CD14-positive monocyte (primary cell): ENCODE results near the gene PHPT1. TPM values are rescaled to one million over a fixed set of nuclear protein-coding genes. Genes with fewer than 3 reads are reported as not detected.

Experiments
- DNase-seq, 3 donors: peaks; one replicate each; pipeline ENCODE4 v3.0.0-alpha.2; 2011 to 2022
- H2AFZ ChIP-seq: 2 replicates; pipeline ENCODE4 v1.6.0; 2012; ENCODE audit warnings: mild to moderate bottlenecking, low read depth, low read length, inconsistent platforms; ENCODE audit not compliant: insufficient read depth, poor library complexity, severe bottlenecking
- H3K27ac ChIP-seq, 2 donors: 1 replicate in 1 of 2; 2 replicates in 1 of 2; pipeline ENCODE4 v1.5.1; 2012 to 2013; ENCODE audit warnings: low read length in 2 of 2, control low read depth in 1 of 2, inconsistent platforms in 1 of 2, low read depth in 1 of 2, mild to moderate bottlenecking in 1 of 2
- H3K27me3 ChIP-seq, 2 donors: one replicate each; pipeline versions ENCODE4 v1.6.0 to v1.6.1; 2011 to 2013; ENCODE audit warnings: low read length in 2 of 2; ENCODE audit not compliant: control insufficient read depth in 2 of 2, insufficient read depth in 2 of 2
- H3K36me3 ChIP-seq, 2 donors: replicated peaks in 1 of 2; 1 replicate in 1 of 2; 2 replicates in 1 of 2; pipeline versions ENCODE4 v1.5.1 to v1.6.1; 2012 to 2013; ENCODE audit warnings: low read length in 2 of 2, control low read depth in 1 of 2, inconsistent platforms in 1 of 2, mild to moderate bottlenecking in 1 of 2; ENCODE audit not compliant: insufficient read depth in 2 of 2, control insufficient read depth in 1 of 2
- H3K4me1 ChIP-seq, 2 donors: 1 replicate in 1 of 2; 2 replicates in 1 of 2; pipeline versions ENCODE4 v1.5.1 to v1.6.1; 2012 to 2013; ENCODE audit warnings: low read length in 2 of 2, control low read depth in 1 of 2, inconsistent platforms in 1 of 2, mild to moderate bottlenecking in 1 of 2, moderate library complexity in 1 of 2; ENCODE audit not compliant: insufficient read depth in 2 of 2, control insufficient read depth in 1 of 2
- H3K4me2 ChIP-seq: replicated peaks from 2 replicates; pipeline ENCODE3; 2012; ENCODE audit warnings: low read length, moderate library complexity, mild to moderate bottlenecking; ENCODE audit not compliant: poor library complexity, severe bottlenecking; ENCODE audit errors: extremely low read depth
- H3K4me3 ChIP-seq, 3 experiments: fragments of 200-600 bp in 1 of 3; sonication (generic) in 1 of 3; replicated peaks in 1 of 3; 1 replicate in 2 of 3; 2 replicates in 1 of 3; pipeline ENCODE4 v1.5.1; 2011 to 2013; ENCODE audit warnings: low read length in 3 of 3, mild to moderate bottlenecking in 3 of 3, control low read depth in 2 of 3, low read depth in 2 of 3, inconsistent platforms in 1 of 3, moderate library complexity in 1 of 3
- H3K79me2 ChIP-seq: 2 replicates; pipeline ENCODE4 v1.6.0; 2012; ENCODE audit warnings: mild to moderate bottlenecking, control low read depth, inconsistent platforms, low read length, moderate library complexity; ENCODE audit not compliant: insufficient read depth
- H3K9ac ChIP-seq: 2 replicates; pipeline ENCODE4 v1.6.0; 2017; ENCODE audit warnings: low read length, mild to moderate bottlenecking; ENCODE audit not compliant: insufficient read depth, poor library complexity, severe bottlenecking
- H3K9me3 ChIP-seq, 2 donors: replicated peaks in 1 of 2; 1 replicate in 1 of 2; 2 replicates in 1 of 2; pipeline versions ENCODE4 v1.5.1 to v1.6.1; 2012 to 2013; ENCODE audit warnings: low read length in 2 of 2, control low read depth in 1 of 2; ENCODE audit not compliant: control insufficient read depth in 1 of 2, insufficient read depth in 1 of 2
- H4K20me1 ChIP-seq: 2 replicates; pipeline ENCODE4 v1.6.0; 2012; ENCODE audit warnings: mild to moderate bottlenecking, low read length, control low read depth, moderate library complexity; ENCODE audit not compliant: insufficient read depth
- H3K27ac Mint-ChIP-seq, 7 donors: one replicate each; pipeline ENCODE4 v1.8.0; 2020; ENCODE audit warnings: mild to moderate bottlenecking in 7 of 7, mixed read lengths in 7 of 7, moderate library complexity in 6 of 7, inconsistent platforms in 2 of 7
- H3K27me3 Mint-ChIP-seq, 3 donors: one replicate each; pipeline ENCODE4 v1.8.0; 2021 to 2022; ENCODE audit warnings: low read depth in 3 of 3, mild to moderate bottlenecking in 3 of 3, mixed read lengths in 3 of 3, moderate library complexity in 3 of 3, inconsistent platforms in 1 of 3
- H3K36me3 Mint-ChIP-seq, 2 donors: one replicate each; pipeline ENCODE4 v1.8.0; 2020; ENCODE audit warnings: mixed read lengths in 2 of 2, inconsistent platforms in 1 of 2, mild to moderate bottlenecking in 1 of 2
- H3K4me1 Mint-ChIP-seq: one replicate; pipeline ENCODE4 v1.8.0; 2020; ENCODE audit warnings: mild to moderate bottlenecking, mixed read lengths
- H3K4me3 Mint-ChIP-seq, 2 donors: one replicate each; pipeline ENCODE4 v1.8.0; 2020; ENCODE audit warnings: mild to moderate bottlenecking in 2 of 2, mixed read lengths in 2 of 2, moderate library complexity in 1 of 2
- H3K9me3 Mint-ChIP-seq, 7 donors: one replicate each; pipeline ENCODE4 v1.8.0; 2020 to 2022; ENCODE audit warnings: mixed read lengths in 7 of 7, mild to moderate bottlenecking in 6 of 7, moderate library complexity in 6 of 7, inconsistent platforms in 2 of 7
- WGBS: methylation state at CpG from one replicate; pipeline ENCODE4 v1.1.5; 2013; ENCODE audit warnings: missing lambda C conversion rate; ENCODE audit not compliant: insufficient coverage; 5-methylcytosine and 5-hydroxymethylcytosine counted together
- intact Hi-C, 2 donors: fragments of 100-400 bp; cut with micrococcal nuclease; formaldehyde crosslinking; loops; one replicate each; pipeline versions ENCODE4 v1.15.0 to v1.15.1; 2023
- polyA plus RNA-seq, 3 donors: library from polyadenylated mRNA; depleted of rRNA in 1 of 3; unstranded in 2 of 3; stranded (reverse) in 1 of 3; fragments of 300-500 nt in 2 of 3; fragments of >200 nt in 1 of 3; fragmentation: Illumina TruSeq in 2 of 3; gene quantifications; 1 replicate in 2 of 3; 2 replicates in 1 of 3; pipeline ENCODE4 v1.2.3, GENCODE V29; 2012 to 2021
- TF ChIP-seq, protein P1 (sequence below): fragments of 200-600 bp; IDR thresholded peaks from one replicate; pipeline ENCODE4 v1.8.0; 2022; ENCODE audit warnings: antibody characterized with exemption, mild to moderate bottlenecking

The PHPT1 gene
- polyA plus RNA-seq, 3 donors, result 70.0 to 163 (median 94.3) TPM

DNA sequence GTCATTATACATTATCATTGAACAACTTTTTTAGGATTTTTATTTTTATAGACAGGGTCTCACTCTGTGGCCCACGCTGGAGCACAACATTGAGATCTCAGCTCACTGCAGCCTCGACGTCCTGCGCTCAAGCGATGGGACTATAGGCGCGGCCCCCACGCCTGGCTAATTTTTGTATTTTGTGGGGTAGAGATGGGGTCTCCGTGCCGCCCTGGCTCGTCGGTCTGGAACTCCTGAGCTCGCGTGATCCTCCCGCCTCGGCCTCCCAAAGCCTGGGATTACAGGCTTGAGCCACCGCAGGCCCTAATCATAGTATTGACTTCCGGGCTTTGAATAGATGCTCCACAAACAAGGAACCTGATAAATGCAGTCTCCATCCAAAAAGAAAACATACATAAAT, 18.3 kb downstream of the PHPT1 start:
- H3K27ac ChIP-seq, result no peak overlapping the region
- peaks cover 14 to 18% of the 10 kb centered on the region in 2 donors for H3K36me3 Mint-ChIP-seq
- H4K20me1 ChIP-seq, result peaks cover 12% of the 10 kb centered on the region
- intact Hi-C loops, result loop anchor here (2.0 kb wide), 1 partner anchor 19 kb away; the partner anchor contains the start of gene TRAF2 (in 2 of the 2)
- whole genome bisulfite sequencing, result 95% methylated on average over 6 of the region's 18 CpGs
- H3K27ac Mint-ChIP-seq, result no peak overlapping the region
- no peak overlapping the region for H3K9ac ChIP-seq
- peaks cover under 1 to 23% (median 14%) of the 10 kb centered on the region in 7 donors for H3K9me3 Mint-ChIP-seq
- no peak overlapping the region for H3K4me3 Mint-ChIP-seq
- no peak overlapping the region for H2AFZ ChIP-seq
- no peak overlapping the region for H3K4me2 ChIP-seq
- H3K4me1 Mint-ChIP-seq, result peaks cover 11% of the 10 kb centered on the region
- TF ChIP-seq, protein P1, sequence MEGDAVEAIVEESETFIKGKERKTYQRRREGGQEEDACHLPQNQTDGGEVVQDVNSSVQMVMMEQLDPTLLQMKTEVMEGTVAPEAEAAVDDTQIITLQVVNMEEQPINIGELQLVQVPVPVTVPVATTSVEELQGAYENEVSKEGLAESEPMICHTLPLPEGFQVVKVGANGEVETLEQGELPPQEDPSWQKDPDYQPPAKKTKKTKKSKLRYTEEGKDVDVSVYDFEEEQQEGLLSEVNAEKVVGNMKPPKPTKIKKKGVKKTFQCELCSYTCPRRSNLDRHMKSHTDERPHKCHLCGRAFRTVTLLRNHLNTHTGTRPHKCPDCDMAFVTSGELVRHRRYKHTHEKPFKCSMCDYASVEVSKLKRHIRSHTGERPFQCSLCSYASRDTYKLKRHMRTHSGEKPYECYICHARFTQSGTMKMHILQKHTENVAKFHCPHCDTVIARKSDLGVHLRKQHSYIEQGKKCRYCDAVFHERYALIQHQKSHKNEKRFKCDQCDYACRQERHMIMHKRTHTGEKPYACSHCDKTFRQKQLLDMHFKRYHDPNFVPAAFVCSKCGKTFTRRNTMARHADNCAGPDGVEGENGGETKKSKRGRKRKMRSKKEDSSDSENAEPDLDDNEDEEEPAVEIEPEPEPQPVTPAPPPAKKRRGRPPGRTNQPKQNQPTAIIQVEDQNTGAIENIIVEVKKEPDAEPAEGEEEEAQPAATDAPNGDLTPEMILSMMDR, result no peak
- no peaks in the 10 kb centered on the region for H3K27me3 ChIP-seq
- H3K79me2 ChIP-seq, result peaks cover 24% of the 10 kb centered on the region
- peaks cover 5 to 19% of the 10 kb centered on the region in 2 donors for H3K9me3 ChIP-seq
- peaks cover 10 to 14% of the 10 kb centered on the region in 2 donors for H3K4me1 ChIP-seq
- peaks cover 14 to 18% of the 10 kb centered on the region in 2 donors for H3K36me3 ChIP-seq
- DNase-seq, result no peak
- no peak overlapping the region for H3K4me3 ChIP-seq
- H3K27me3 Mint-ChIP-seq, result peaks cover 0 to 3% (median 2%) of the 10 kb centered on the region in 3 donors

DNA sequence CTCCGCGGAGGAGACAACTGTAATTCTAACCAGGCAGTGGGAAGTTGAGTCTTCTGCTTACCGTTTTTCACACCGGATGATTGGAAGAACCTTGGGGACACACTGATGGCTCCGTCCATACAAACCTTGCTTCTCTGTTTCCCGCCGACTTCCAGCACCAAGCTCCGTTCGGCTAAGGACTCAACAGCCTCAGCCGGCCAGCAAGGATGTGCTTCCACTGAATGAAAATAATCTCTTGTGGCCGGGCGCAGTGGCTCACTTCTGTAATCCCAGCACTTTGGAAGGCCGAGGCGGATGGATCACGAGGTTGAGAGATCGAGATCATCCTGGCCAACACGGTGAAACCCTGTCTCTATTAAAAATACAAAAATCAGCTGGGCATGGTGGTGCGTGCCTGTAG, 18.7 kb downstream of the PHPT1 start:
- H3K9me3 ChIP-seq, result peaks cover 9 to 23% of the 10 kb centered on the region in 2 donors
- H3K9me3 Mint-ChIP-seq, result peaks cover 3 to 27% (median 18%) of the 10 kb centered on the region in 7 donors
- no peaks in the 10 kb centered on the region for H3K27me3 ChIP-seq
- no peak overlapping the region for H3K9ac ChIP-seq
- over 99% methylated on average over 18 of the region's 18 CpGs for WGBS
- TF ChIP-seq, protein P1, result no peak
- no peak overlapping the region for H3K27ac Mint-ChIP-seq
- intact Hi-C loops, result loop anchor here (2.0 kb wide), 1 partner anchor 19 kb away; the partner anchor contains the start of gene TRAF2 (in 2 of the 2)
- H3K79me2 ChIP-seq, result peaks cover 24% of the 10 kb centered on the region
- H3K27me3 Mint-ChIP-seq, result peaks cover 0 to 3% (median 2%) of the 10 kb centered on the region in 3 donors
- H3K27ac ChIP-seq, result no peak overlapping the region
- peaks cover 12% of the 10 kb centered on the region for H4K20me1 ChIP-seq
- H3K4me3 ChIP-seq, result no peak overlapping the region
- no peak overlapping the region for H3K4me3 Mint-ChIP-seq
- peaks cover 10 to 14% of the 10 kb centered on the region in 2 donors for H3K36me3 ChIP-seq
- no peak overlapping the region for H3K4me2 ChIP-seq
- peaks cover 10 to 14% of the 10 kb centered on the region in 2 donors for H3K4me1 ChIP-seq
- H3K36me3 Mint-ChIP-seq, result peaks cover 10 to 14% of the 10 kb centered on the region in 2 donors
- peaks cover 11% of the 10 kb centered on the region for H3K4me1 Mint-ChIP-seq
- DNase-seq, result no peak
- no peak overlapping the region for H2AFZ ChIP-seq
